Osteoblast (primary cell): ENCODE measurements around the gene APCDD1. TPM values are rescaled to one million over a fixed set of nuclear protein-coding genes. Genes with fewer than 3 reads are reported as not detected.

Experiments
- DNase-seq: peaks from one replicate; pipeline ENCODE4 v3.0.0; 2011; ENCODE audit warnings: low spot score, mixed read lengths; ENCODE audit not compliant: insufficient read length; ENCODE audit errors: missing footprints
- H2AFZ ChIP-seq: 2 replicates; pipeline ENCODE4 v1.6.0; 2011; ENCODE audit warnings: mild to moderate bottlenecking, low read length
- H3K27ac ChIP-seq: 2 replicates; pipeline ENCODE4 v1.5.1; 2011; ENCODE audit warnings: mild to moderate bottlenecking, low read depth, low read length, moderate library complexity
- H3K27me3 ChIP-seq: 2 replicates; pipeline ENCODE4 v1.6.0; 2012; ENCODE audit warnings: mild to moderate bottlenecking, control low read depth, inconsistent platforms, low read length, moderate library complexity; ENCODE audit not compliant: insufficient read depth
- H3K36me3 ChIP-seq: 2 replicates; pipeline ENCODE4 v1.5.1; 2011; ENCODE audit warnings: mild to moderate bottlenecking, low read length, control low read depth, moderate library complexity; ENCODE audit not compliant: insufficient read depth
- H3K4me1 ChIP-seq: 2 replicates; pipeline ENCODE4 v1.5.1; 2011; ENCODE audit warnings: mild to moderate bottlenecking, low read length, control low read depth, moderate library complexity; ENCODE audit not compliant: insufficient read depth
- H3K4me2 ChIP-seq: 2 replicates; pipeline ENCODE4 v1.6.0; 2011; ENCODE audit warnings: mild to moderate bottlenecking, low read length; ENCODE audit not compliant: insufficient read depth
- H3K4me3 ChIP-seq: fragments of 200-600 bp; sonication (generic); 3 replicates; pipeline ENCODE4 v1.5.1; 2012; ENCODE audit warnings: mild to moderate bottlenecking, low read length, inconsistent platforms; ENCODE audit not compliant: insufficient read depth
- H3K79me2 ChIP-seq: 2 replicates; pipeline ENCODE4 v1.6.0; 2012; ENCODE audit warnings: mild to moderate bottlenecking, low read length, control low read depth, inconsistent platforms; ENCODE audit not compliant: insufficient read depth
- H3K9me3 ChIP-seq: 2 replicates; pipeline ENCODE4 v1.5.1; 2011; ENCODE audit warnings: low read depth, low read length, control low read depth
- H4K20me1 ChIP-seq: 2 replicates; pipeline ENCODE4 v1.6.0; 2012; ENCODE audit warnings: mild to moderate bottlenecking, low read length, control low read depth; ENCODE audit not compliant: insufficient read depth
- total RNA-seq: library from RNA; depleted of rRNA; stranded (reverse); fragments of >200 nt; gene quantifications from 2 replicates; pipeline ENCODE4 v1.2.3, GENCODE V29; 2012
- TF ChIP-seq, protein P1 (sequence below): IDR thresholded peaks from 2 replicates; pipeline ENCODE4 v1.5.1; 2011; ENCODE audit warnings: mild to moderate bottlenecking, low read depth, low read length, moderate library complexity; ENCODE audit errors: extremely low read depth

Gene APCDD1
- total RNA-seq, 1 donor: 3.3 TPM

DNA sequence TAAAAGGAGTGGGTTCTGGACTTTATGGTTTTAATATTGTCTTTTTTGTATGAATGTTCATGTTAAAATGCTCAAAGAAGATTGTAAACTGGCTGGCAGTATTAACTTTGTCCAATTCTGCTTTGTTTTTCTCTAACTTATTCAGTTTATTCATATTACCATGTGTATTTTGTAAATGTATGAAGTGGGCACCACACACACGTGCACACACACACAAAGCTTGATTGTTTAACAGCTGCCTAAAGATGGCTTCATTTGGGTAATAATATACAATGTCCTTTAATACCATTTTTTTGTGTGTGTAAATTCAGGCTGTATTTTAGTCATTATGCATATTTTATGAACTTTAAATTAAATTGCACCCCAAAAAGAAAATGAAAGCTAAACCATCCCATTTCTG lies 11.4 kb upstream of the APCDD1 start:
- no peak overlapping the region for H2AFZ ChIP-seq
- no peak overlapping the region for H3K4me3 ChIP-seq
- H3K4me1 ChIP-seq: no peaks in the 10 kb centered on the region
- H3K27ac ChIP-seq: no peak overlapping the region
- TF ChIP-seq, protein P1, sequence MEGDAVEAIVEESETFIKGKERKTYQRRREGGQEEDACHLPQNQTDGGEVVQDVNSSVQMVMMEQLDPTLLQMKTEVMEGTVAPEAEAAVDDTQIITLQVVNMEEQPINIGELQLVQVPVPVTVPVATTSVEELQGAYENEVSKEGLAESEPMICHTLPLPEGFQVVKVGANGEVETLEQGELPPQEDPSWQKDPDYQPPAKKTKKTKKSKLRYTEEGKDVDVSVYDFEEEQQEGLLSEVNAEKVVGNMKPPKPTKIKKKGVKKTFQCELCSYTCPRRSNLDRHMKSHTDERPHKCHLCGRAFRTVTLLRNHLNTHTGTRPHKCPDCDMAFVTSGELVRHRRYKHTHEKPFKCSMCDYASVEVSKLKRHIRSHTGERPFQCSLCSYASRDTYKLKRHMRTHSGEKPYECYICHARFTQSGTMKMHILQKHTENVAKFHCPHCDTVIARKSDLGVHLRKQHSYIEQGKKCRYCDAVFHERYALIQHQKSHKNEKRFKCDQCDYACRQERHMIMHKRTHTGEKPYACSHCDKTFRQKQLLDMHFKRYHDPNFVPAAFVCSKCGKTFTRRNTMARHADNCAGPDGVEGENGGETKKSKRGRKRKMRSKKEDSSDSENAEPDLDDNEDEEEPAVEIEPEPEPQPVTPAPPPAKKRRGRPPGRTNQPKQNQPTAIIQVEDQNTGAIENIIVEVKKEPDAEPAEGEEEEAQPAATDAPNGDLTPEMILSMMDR: no peak
- DNase-seq: no peak
- no peaks in the 10 kb centered on the region for H3K9me3 ChIP-seq
- H3K79me2 ChIP-seq: no peaks in the 10 kb centered on the region
- no peaks in the 10 kb centered on the region for H3K36me3 ChIP-seq
- no peaks in the 10 kb centered on the region for H4K20me1 ChIP-seq
- no peak overlapping the region for H3K4me2 ChIP-seq
- peaks cover 19% of the 10 kb centered on the region for H3K27me3 ChIP-seq

DNA sequence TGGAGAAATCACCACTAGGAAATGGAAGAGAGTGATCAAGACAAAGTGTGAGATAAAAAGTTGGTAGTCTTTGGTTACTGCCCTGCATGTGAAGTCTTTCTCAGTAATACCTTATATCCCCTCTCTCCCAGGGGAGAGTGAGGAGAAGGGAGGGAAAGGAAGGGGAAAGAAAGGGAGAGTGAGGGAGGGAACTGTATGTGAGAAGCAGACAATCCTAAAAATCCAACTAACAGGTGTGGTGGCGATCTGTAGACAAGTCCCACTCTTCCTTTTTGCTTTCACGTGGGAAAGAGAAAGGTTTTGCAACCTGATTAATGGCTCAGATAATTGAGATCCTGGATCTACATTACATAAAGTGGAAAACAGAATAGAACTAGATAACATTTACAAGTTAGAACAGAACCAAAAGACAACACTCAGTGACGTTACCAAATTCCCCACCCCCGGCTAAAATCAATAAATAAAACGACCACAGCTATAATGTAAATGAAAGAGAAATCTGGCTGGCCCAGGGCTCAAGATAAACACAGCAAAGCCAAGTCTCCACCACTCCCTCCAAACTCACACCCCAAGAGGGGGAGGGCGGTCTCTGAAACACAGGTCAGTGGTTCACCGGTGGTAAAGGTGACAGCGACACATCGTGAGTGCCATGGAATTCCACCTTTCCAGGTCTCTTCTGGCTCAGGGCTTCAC lies 10.0 kb upstream of the APCDD1 start:
- no peak for DNase-seq
- H3K4me2 ChIP-seq: no peak overlapping the region

DNA sequence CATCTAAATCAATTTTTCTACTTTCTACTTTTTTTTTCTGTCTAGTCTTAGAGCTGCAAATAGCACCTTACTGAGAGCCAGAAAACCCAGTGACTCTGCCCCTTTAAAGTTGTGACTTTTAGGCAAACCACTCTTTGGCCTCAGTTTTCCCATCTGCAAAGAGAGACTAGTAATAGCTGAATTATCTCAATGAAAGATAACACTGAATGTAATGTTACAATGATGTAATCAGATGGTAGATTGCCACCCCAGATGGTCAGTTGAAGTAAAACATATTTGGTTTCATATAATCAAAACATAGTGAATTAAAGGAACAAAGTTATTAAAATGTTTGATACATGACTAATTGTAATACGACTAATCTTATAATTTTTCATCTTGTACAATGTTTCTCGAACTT lies 5.0 kb upstream of the APCDD1 start:
- DNase-seq: no peak

More for the DNA sequence above, 10.0 kb upstream of the APCDD1 start:
- Histone ChIP-seq H3K36me3 (no peaks in the 10 kb centered on the region), H3K4me1 (no peaks in the 10 kb centered on the region), H3K9me3 (no peaks in the 10 kb centered on the region), H3K27ac (no peak overlapping the region), H3K4me3 (no peak overlapping the region), H4K20me1 (no peaks in the 10 kb centered on the region), H3K79me2 (no peaks in the 10 kb centered on the region), H3K27me3 (peaks cover 27% of the 10 kb centered on the region), H2AFZ (no peak overlapping the region)
- TF ChIP-seq, protein P1: no peak

DNA sequence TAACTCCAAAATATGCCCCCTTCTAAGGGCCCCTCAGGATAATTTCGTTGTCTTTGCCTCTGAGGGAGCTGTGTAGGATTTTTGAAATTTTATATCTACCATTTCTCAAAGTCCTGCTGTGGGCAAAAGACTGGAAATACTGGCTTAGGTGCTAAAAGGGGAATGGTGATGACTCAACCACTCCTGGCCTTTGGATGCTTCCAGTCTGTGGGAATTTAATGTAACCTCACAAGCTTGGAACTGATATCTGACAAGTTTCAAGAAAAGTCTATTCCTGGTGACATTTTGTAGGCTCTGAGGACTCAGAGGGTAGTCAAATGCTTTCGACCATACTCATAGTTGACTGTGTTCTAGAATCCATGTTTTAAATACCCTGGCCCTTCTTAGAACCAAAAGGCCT lies 3.4 kb upstream of the APCDD1 start:
- no peak for DNase-seq
- Histone ChIP-seq H3K36me3 (no peaks in the 10 kb centered on the region), H3K4me3 (no peak overlapping the region), H4K20me1 (no peaks in the 10 kb centered on the region), H3K4me2 (no peak overlapping the region), H3K79me2 (no peaks in the 10 kb centered on the region), H3K27ac (no peak overlapping the region), H3K9me3 (no peaks in the 10 kb centered on the region), H2AFZ (no peak overlapping the region), H3K27me3 (peaks cover 53% of the 10 kb centered on the region), H3K4me1 (no peaks in the 10 kb centered on the region)
- TF ChIP-seq, protein P1: no peak

More for the DNA sequence above, 5.0 kb upstream of the APCDD1 start:
- TF ChIP-seq, protein P1: no peak
- Histone ChIP-seq H3K36me3 (no peaks in the 10 kb centered on the region), H3K4me2 (no peak overlapping the region), H3K4me3 (no peak overlapping the region), H3K9me3 (no peaks in the 10 kb centered on the region), H2AFZ (no peak overlapping the region), H3K27ac (no peak overlapping the region), H3K4me1 (no peaks in the 10 kb centered on the region), H3K27me3 (peaks cover 54% of the 10 kb centered on the region), H3K79me2 (no peaks in the 10 kb centered on the region), H4K20me1 (no peaks in the 10 kb centered on the region)
